HG03457 (cell line): Measurements from ENCODE around the gene MISP.
"Not testable (repeated sequence)": the region's sequence is repeated elsewhere in the genome, so short reads cannot be mapped to it uniquely, and the experiment has no call there.

Source experiments
- ATAC-seq: cut with Tn5 transposase; IDR thresholded peaks from one replicate; pipeline ENCODE4 v1.9.1; 2021; ENCODE audit warnings: moderate number of reproducible peaks; ENCODE audit not compliant: unreplicated experiment

The MISP gene

GRCh38 chr19:723714-724113 is 27.2 kb upstream of the MISP start:
- ATAC-seq, result no peak

- no peak for ATAC-seq
These were observed 25.3 kb upstream of the MISP start for GRCh38 chr19:725461-726089.

GRCh38 chr19:726993-727956 is 23.6 kb upstream of the MISP start:
- ATAC-seq, result no peak

- no peak for ATAC-seq
These were observed 22.9 kb upstream of the MISP start for GRCh38 chr19:728011-728410.

- not testable (repeated sequence) for ATAC-seq
These were observed 21.3 kb upstream of the MISP start for GRCh38 chr19:729564-729963.

- ATAC-seq, result no peak
These were observed 20.8 kb upstream of the MISP start for GRCh38 chr19:729965-730668.

- ATAC-seq, result no peak
These were observed 19.9 kb upstream of the MISP start for GRCh38 chr19:731000-731399.

- ATAC-seq, result no peak
These were observed 18.5 kb upstream of the MISP start for GRCh38 chr19:732148-733069.

- no peak for ATAC-seq
These were observed 16.2 kb upstream of the MISP start for GRCh38 chr19:734716-735115.

- no peak for ATAC-seq
These were observed 14.8 kb upstream of the MISP start for GRCh38 chr19:736125-736524.

- no peak for ATAC-seq
These were observed 13.3 kb upstream of the MISP start for GRCh38 chr19:737591-738093.

- no peak for ATAC-seq
These were observed 12.3 kb upstream of the MISP start for GRCh38 chr19:738509-739128.

GRCh38 chr19:739998-740715 is 10.8 kb upstream of the MISP start:
- ATAC-seq, result no peak

- not testable (repeated sequence) for ATAC-seq
These were observed 10.0 kb upstream of the MISP start for GRCh38 chr19:740816-741505.

- ATAC-seq, result no peak
These were observed 9.3 kb upstream of the MISP start for GRCh38 chr19:741506-742131.

- no peak for ATAC-seq
These were observed 8.3 kb upstream of the MISP start for GRCh38 chr19:742540-743075.

GRCh38 chr19:743168-743687 is 7.7 kb upstream of the MISP start:
- ATAC-seq, result no peak

- not testable (repeated sequence) for ATAC-seq
These were observed 5.8 kb upstream of the MISP start for GRCh38 chr19:745138-745537.
